HG03066 (cell line): ENCODE measurements around the gene SSX2.
"Not testable (repeated sequence)": the region's sequence is repeated elsewhere in the genome, so short reads cannot be mapped to it uniquely, and the experiment has no call there.

ENCODE experiments used
- ATAC-seq: cut with Tn5 transposase; IDR thresholded peaks from one replicate; pipeline ENCODE4 v1.9.1; 2021; ENCODE audit warnings: low read depth; ENCODE audit not compliant: unreplicated experiment

Gene SSX2

GRCh38 chrX:52707078-52707477 lies at the start of gene SSX2:
SSX2 (minus strand) TSS chrX:52707178; CDS start chrX:52705749, 1,429 bp downstream.
- not testable (repeated sequence) for ATAC-seq

GRCh38 chrX:52750952-52751351 lies 44.0 kb upstream of the SSX2 start, which contains the start of gene SSX2B:
SSX2B (plus strand) TSS chrX:52751252; CDS start chrX:52752681, 1,429 bp downstream.
- not testable (repeated sequence) for ATAC-seq

GRCh38 chrX:52692034-52692433 lies 14.9 kb downstream of the SSX2 start:
- ATAC-seq = not testable (repeated sequence)

GRCh38 chrX:52662218-52662617 lies 44.8 kb downstream of the SSX2 start:
- ATAC-seq = not testable (repeated sequence)

- not testable (repeated sequence) for ATAC-seq
These were observed 51.5 kb downstream of the SSX2 start for GRCh38 chrX:52655475-52655874.

- not testable (repeated sequence) for ATAC-seq
These were observed 52.2 kb downstream of the SSX2 start, which contains the start of gene SSX7 for GRCh38 chrX:52654800-52655199. SSX7 (minus strand) TSS chrX:52654900; CDS start chrX:52653472, 1,428 bp downstream.

GRCh38 chrX:52650676-52651075 lies 56.3 kb downstream of the SSX2 start:
- not testable (repeated sequence) for ATAC-seq

GRCh38 chrX:52648956-52649355 lies 58.0 kb downstream of the SSX2 start:
- not testable (repeated sequence) for ATAC-seq
